ENCODE data around the gene GHITM.
"Not testable (repeated sequence)": the region's sequence is repeated elsewhere in the genome, so short reads cannot be mapped to it uniquely, and the experiment has no call there.

The GHITM gene

DNA sequence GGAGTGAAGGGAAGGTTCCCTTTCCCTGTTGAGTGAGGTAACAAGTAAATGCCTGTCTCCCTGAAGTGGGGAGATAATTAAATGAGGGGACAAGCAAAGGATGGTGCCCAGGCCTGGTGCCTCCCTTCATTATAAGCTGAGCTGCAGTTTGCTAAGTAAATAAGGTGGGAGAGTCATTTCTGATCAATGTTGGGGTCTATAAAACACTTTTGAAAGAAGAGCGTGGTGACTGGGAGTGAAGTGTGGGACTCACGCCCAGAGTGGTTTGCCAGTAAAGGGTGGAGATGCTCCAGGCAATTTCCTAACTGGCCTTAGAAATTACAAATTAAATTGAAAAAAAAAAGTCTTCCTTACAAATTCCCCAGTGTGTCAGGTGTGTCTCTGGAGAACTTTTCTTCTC lies 24.7 kb downstream of the GHITM start:
- Histone ChIP-seq H3K9me3 (ENCODE audit: control insufficient read depth, insufficient read depth, low read length) (no peaks in the 10 kb centered on the region), H4K20me1 (ENCODE audit: control insufficient read depth, insufficient read depth, low read depth, low read length) (no peaks in the 10 kb centered on the region), H3K27ac (ENCODE audit: low read depth, low read length) (peak overlapping the region; percentile 42; the same call in 1 of the 2 replicates), H3K4me2 (ENCODE audit: low read length) (peak overlapping the region; percentile 51), H3K27me3 (ENCODE audit: control insufficient read depth, low read length) (no peaks in the 10 kb centered on the region), H3F3A (ENCODE audit: control insufficient read depth, insufficient read depth) (0 out of 2 replicates have a peak, but pooled peaks cover 7% of the 10 kb centered on the region), H3K36me3 (ENCODE audit: control insufficient read depth, low read length) (peaks cover 15% of the 10 kb centered on the region), H3K9me2 (replicated peaks; ENCODE audit: control insufficient read depth, low read length) (no peaks in the 10 kb centered on the region), H3K4me1 (ENCODE audit: control insufficient read depth, low read length) (peaks cover 53% of the 10 kb centered on the region), H3K4me3 (ENCODE audit: low read length) (no peak overlapping the region), H3K79me2 (ENCODE audit: control insufficient read depth, low read length) (peaks cover 22% of the 10 kb centered on the region)
- TF ChIP-seq EZH2phosphoT487 (IDR thresholded peaks at IDR 0.05; ENCODE audit: borderline replicate concordance, low read length): no peak
- TF ChIP-seq, protein P1, sequence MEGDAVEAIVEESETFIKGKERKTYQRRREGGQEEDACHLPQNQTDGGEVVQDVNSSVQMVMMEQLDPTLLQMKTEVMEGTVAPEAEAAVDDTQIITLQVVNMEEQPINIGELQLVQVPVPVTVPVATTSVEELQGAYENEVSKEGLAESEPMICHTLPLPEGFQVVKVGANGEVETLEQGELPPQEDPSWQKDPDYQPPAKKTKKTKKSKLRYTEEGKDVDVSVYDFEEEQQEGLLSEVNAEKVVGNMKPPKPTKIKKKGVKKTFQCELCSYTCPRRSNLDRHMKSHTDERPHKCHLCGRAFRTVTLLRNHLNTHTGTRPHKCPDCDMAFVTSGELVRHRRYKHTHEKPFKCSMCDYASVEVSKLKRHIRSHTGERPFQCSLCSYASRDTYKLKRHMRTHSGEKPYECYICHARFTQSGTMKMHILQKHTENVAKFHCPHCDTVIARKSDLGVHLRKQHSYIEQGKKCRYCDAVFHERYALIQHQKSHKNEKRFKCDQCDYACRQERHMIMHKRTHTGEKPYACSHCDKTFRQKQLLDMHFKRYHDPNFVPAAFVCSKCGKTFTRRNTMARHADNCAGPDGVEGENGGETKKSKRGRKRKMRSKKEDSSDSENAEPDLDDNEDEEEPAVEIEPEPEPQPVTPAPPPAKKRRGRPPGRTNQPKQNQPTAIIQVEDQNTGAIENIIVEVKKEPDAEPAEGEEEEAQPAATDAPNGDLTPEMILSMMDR (IDR thresholded peaks at IDR 0.05; ENCODE audit: low read depth, low read length, poor library complexity, severe bottlenecking): no peak

DNA sequence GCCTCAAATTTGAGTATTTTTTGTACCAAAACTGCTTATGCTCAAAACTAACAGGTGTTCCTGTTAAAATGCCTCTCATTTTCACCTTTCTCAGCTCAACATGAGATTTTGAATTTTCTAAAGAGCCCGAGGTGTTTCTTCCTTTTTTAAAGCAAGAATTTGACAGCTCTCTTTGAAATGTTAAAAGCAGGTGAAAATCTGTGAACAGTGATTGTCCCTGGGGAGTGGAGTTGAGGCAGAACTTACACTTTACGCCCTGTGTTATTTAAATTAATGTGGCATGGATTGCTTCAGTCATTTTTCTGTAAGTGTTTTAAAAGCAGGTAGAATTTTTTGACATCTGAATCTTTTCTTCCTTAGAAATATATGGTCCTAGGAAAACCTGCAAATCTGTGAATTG lies 25.1 kb downstream of the GHITM start:
- no peaks in the 10 kb centered on the region for H4K20me1 ChIP-seq (ENCODE audit: control insufficient read depth, insufficient read depth, low read depth, low read length)

DNA sequence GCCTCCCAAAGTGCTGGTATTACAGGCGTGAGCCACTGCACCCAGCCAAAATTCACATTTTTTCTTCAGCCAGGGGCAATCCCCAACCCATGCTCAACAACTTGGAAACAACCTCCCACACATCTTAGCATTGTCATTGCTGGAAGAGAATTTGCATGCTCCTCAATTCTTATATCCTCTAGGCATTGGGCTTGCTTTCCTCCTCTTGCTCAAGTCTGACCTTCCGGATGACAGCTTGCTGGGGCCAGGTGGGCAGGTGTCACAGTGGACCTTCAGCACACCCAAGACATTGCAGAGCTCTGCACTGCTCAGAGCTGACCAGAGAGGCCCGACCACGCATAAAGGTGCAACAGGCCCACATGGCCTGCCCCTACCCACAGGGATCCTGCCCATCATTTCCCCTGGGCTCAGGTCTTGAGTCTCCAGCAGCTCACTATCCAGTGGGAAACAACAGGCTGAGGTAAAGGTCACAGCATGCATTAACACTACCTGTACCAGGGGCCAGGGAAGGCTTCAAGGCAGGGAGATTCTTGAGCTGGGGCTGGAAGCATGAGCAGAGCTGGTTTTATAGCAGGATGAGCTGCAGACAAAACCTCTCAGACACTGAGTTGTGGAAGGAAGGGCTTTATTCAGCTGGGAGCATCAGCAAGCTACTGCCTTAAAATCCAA lies 27.4 kb downstream of the GHITM start:
- H3K4me3 ChIP-seq (ENCODE audit: low read length): no peak overlapping the region
- H3K9me2 ChIP-seq (replicated peaks; ENCODE audit: control insufficient read depth, low read length): no peaks in the 10 kb centered on the region
- peaks cover 47% of the 10 kb centered on the region for H3K79me2 ChIP-seq (ENCODE audit: control insufficient read depth, low read length)
- peaks cover 59% of the 10 kb centered on the region for H3K4me1 ChIP-seq (ENCODE audit: control insufficient read depth, low read length)
- 0 out of 2 replicates have a peak, but pooled peaks cover 7% of the 10 kb centered on the region for H3F3A ChIP-seq (ENCODE audit: control insufficient read depth, insufficient read depth)
- peaks cover 15% of the 10 kb centered on the region for H3K36me3 ChIP-seq (ENCODE audit: control insufficient read depth, low read length)
- no peak overlapping the region for H3K27ac ChIP-seq (ENCODE audit: low read depth, low read length)
- H3K27me3 ChIP-seq (ENCODE audit: control insufficient read depth, low read length): no peaks in the 10 kb centered on the region
- TF ChIP-seq, protein P1 (IDR thresholded peaks at IDR 0.05; ENCODE audit: low read depth, low read length, poor library complexity, severe bottlenecking): no peak
- TF ChIP-seq EZH2phosphoT487 (IDR thresholded peaks at IDR 0.05; ENCODE audit: borderline replicate concordance, low read length): no peak
- no peaks in the 10 kb centered on the region for H4K20me1 ChIP-seq (ENCODE audit: control insufficient read depth, insufficient read depth, low read depth, low read length)
- H3K9me3 ChIP-seq (ENCODE audit: control insufficient read depth, insufficient read depth, low read length): no peaks in the 10 kb centered on the region
- H3K4me2 ChIP-seq (ENCODE audit: low read length): peak overlapping the region; percentile 30

More for the DNA sequence above, 25.1 kb downstream of the GHITM start:
- peak overlapping the region; percentile 51 for H3K4me2 ChIP-seq (ENCODE audit: low read length)
- peaks cover 15% of the 10 kb centered on the region for H3K36me3 ChIP-seq (ENCODE audit: control insufficient read depth, low read length)
- TF ChIP-seq EZH2phosphoT487 (IDR thresholded peaks at IDR 0.05; ENCODE audit: borderline replicate concordance, low read length): no peak
- TF ChIP-seq, protein P1 (IDR thresholded peaks at IDR 0.05; ENCODE audit: low read depth, low read length, poor library complexity, severe bottlenecking): no peak
- H3K4me3 ChIP-seq (ENCODE audit: low read length): peak overlapping the region; percentile 32
- H3K9me2 ChIP-seq (replicated peaks; ENCODE audit: control insufficient read depth, low read length): no peaks in the 10 kb centered on the region
- 0 out of 2 replicates have a peak, but pooled peaks cover 7% of the 10 kb centered on the region for H3F3A ChIP-seq (ENCODE audit: control insufficient read depth, insufficient read depth)
- H3K4me1 ChIP-seq (ENCODE audit: control insufficient read depth, low read length): peaks cover 53% of the 10 kb centered on the region
- H3K27ac ChIP-seq (ENCODE audit: low read depth, low read length): peak overlapping the region; percentile 42
- H3K79me2 ChIP-seq (ENCODE audit: control insufficient read depth, low read length): peaks cover 27% of the 10 kb centered on the region
- H3K9me3 ChIP-seq (ENCODE audit: control insufficient read depth, insufficient read depth, low read length): no peaks in the 10 kb centered on the region
- no peaks in the 10 kb centered on the region for H3K27me3 ChIP-seq (ENCODE audit: control insufficient read depth, low read length)

DNA sequence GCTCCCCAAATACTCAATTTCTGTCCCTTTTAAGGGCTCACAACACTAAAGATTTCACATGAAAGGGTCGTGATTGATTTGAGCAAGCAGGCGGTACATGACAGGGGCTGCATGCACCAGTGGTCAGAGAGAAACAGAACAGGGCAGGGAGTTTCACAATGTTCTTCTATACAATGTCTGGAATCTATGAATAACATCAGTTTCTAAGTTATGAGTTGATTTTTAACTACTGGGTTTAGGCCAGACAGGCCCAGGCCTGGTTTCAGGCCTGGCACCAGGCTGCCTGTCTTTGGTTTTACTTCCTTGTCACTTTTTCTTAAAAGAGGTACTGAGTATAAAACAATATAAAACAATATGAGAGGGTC lies 28.0 kb downstream of the GHITM start:
- H3K9me2 ChIP-seq (replicated peaks; ENCODE audit: control insufficient read depth, low read length); H4K20me1 ChIP-seq (ENCODE audit: control insufficient read depth, insufficient read depth, low read depth, low read length); H3K9me3 ChIP-seq (ENCODE audit: control insufficient read depth, insufficient read depth, low read length); H3K27me3 ChIP-seq (ENCODE audit: control insufficient read depth, low read length); H3F3A ChIP-seq (ENCODE audit: control insufficient read depth, insufficient read depth); H3K4me3 ChIP-seq (ENCODE audit: low read length): not testable (repeated sequence)
- Histone ChIP-seq H3K27ac (ENCODE audit: low read depth, low read length) (peak overlapping the region; percentile 37), H3K36me3 (ENCODE audit: control insufficient read depth, low read length) (peaks cover 15% of the 10 kb centered on the region), H3K4me2 (ENCODE audit: low read length) (peak overlapping the region; percentile 31), H3K79me2 (ENCODE audit: control insufficient read depth, low read length) (peaks cover 47% of the 10 kb centered on the region), H3K4me1 (ENCODE audit: control insufficient read depth, low read length) (peaks cover 64% of the 10 kb centered on the region)

DNA sequence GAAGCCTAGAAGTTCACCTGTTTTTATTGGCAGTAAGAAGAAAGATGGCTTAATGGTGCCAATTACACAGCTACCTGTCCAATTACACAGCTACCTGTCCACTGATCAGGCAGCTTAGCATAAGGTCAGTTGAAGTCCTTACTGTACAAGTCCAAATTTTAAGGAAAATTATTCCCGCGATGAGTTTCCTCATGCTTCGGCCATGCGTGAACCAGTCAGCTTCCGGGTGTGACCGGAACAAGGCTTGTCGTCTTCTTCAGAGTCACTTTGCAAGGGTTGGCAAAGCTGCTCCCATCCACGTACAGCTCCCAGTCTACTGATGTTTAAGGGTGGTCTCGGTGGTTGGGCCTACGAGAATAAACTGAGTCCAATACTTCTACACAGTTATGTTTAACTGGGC lies 29.1 kb downstream of the GHITM start:
- peak overlapping the region; percentile 14 for H3K4me3 ChIP-seq (ENCODE audit: low read length)
- H3K27ac ChIP-seq (ENCODE audit: low read depth, low read length); H3K27me3 ChIP-seq (ENCODE audit: control insufficient read depth, low read length); H3F3A ChIP-seq (ENCODE audit: control insufficient read depth, insufficient read depth); H3K9me3 ChIP-seq (ENCODE audit: control insufficient read depth, insufficient read depth, low read length); H4K20me1 ChIP-seq (ENCODE audit: control insufficient read depth, insufficient read depth, low read depth, low read length); H3K9me2 ChIP-seq (replicated peaks; ENCODE audit: control insufficient read depth, low read length): not testable (repeated sequence)
- peaks cover 47% of the 10 kb centered on the region for H3K79me2 ChIP-seq (ENCODE audit: control insufficient read depth, low read length)
- H3K36me3 ChIP-seq (ENCODE audit: control insufficient read depth, low read length): peaks cover 15% of the 10 kb centered on the region
- H3K4me2 ChIP-seq (ENCODE audit: low read length): peak overlapping the region; percentile 16
- peaks cover 74% of the 10 kb centered on the region for H3K4me1 ChIP-seq (ENCODE audit: control insufficient read depth, low read length)
